ENCODE data around the gene MALT1.

MALT1 gene

GRCh38 chr18:58671111-58671631, at the start of gene MALT1:
Gene MALT1 (plus strand): TSS chr18:58671465. CDS start chr18:58671644, 179 bp downstream.
- H3K36me3 ChIP-seq (ENCODE audit: control insufficient read depth in 1 of 2, insufficient read depth in 2 of 2, low read length in 2 of 2), result no peaks in the 10 kb centered on the region

GRCh38 chr18:58624011-58624410, 47.3 kb upstream of the MALT1 start:
- no peak overlapping the region for H3K4me3 ChIP-seq (ENCODE audit: low read depth in 1 of 2, low read length in 2 of 2)
- H3K27me3 ChIP-seq (ENCODE audit: low read depth, low read length), result no peaks in the 10 kb centered on the region
- peaks cover 0 to 4% of the 10 kb centered on the region in 2 donors for H3K4me1 ChIP-seq (ENCODE audit: control insufficient read depth in 1 of 2, insufficient read depth in 2 of 2, low read length in 2 of 2)
- no peaks in the 10 kb centered on the region for H3K36me3 ChIP-seq (ENCODE audit: control insufficient read depth in 1 of 2, insufficient read depth in 2 of 2, low read length in 2 of 2)
- H3K9me3 ChIP-seq (ENCODE audit: control insufficient read depth in 1 of 2, low read length in 2 of 2), result no peaks in the 10 kb centered on the region
- H3K27ac ChIP-seq (ENCODE audit: low read length), result no peak overlapping the region

More at GRCh38 chr18:58671111-58671631, at the start of gene MALT1:
- H3K9me3 ChIP-seq (ENCODE audit: control insufficient read depth in 1 of 2, low read length in 2 of 2), result no peaks in the 10 kb centered on the region
- H3K4me3 ChIP-seq (ENCODE audit: low read depth in 1 of 2, low read length in 2 of 2), result peak within 1 kb of the TSS; percentile 71 to 83
- H3K27me3 ChIP-seq (ENCODE audit: low read depth, low read length), result no peaks in the 10 kb centered on the region
- H3K4me1 ChIP-seq (ENCODE audit: control insufficient read depth in 1 of 2, insufficient read depth in 2 of 2, low read length in 2 of 2), result peaks cover 4 to 8% of the 10 kb centered on the region in 2 donors
- H3K27ac ChIP-seq (ENCODE audit: low read length), result peak within 1 kb of the TSS; percentile 46

GRCh38 chr18:58625839-58626238, 45.4 kb upstream of the MALT1 start:
- Histone ChIP-seq H3K4me3 (ENCODE audit: low read depth in 1 of 2, low read length in 2 of 2) (no peak overlapping the region), H3K36me3 (ENCODE audit: control insufficient read depth in 1 of 2, insufficient read depth in 2 of 2, low read length in 2 of 2) (no peaks in the 10 kb centered on the region), H3K27me3 (ENCODE audit: low read depth, low read length) (no peaks in the 10 kb centered on the region), H3K4me1 (ENCODE audit: control insufficient read depth in 1 of 2, insufficient read depth in 2 of 2, low read length in 2 of 2) (peaks cover 0 to 7% of the 10 kb centered on the region in 2 donors), H3K27ac (ENCODE audit: low read length) (no peak overlapping the region), H3K9me3 (ENCODE audit: control insufficient read depth in 1 of 2, low read length in 2 of 2) (no peaks in the 10 kb centered on the region)

- Histone ChIP-seq H3K4me1 (ENCODE audit: control insufficient read depth in 1 of 2, insufficient read depth in 2 of 2, low read length in 2 of 2) (peaks cover 0 to 7% of the 10 kb centered on the region in 2 donors), H3K27ac (ENCODE audit: low read length) (no peak overlapping the region), H3K4me3 (ENCODE audit: low read depth in 1 of 2, low read length in 2 of 2) (no peak overlapping the region)
Observed at GRCh38 chr18:58630071-58630470, 41.2 kb upstream of the MALT1 start.

GRCh38 chr18:58631301-58631700, 40.0 kb upstream of the MALT1 start:
- Histone ChIP-seq H3K36me3 (ENCODE audit: control insufficient read depth in 1 of 2, insufficient read depth in 2 of 2, low read length in 2 of 2) (no peaks in the 10 kb centered on the region), H3K27me3 (ENCODE audit: low read depth, low read length) (no peaks in the 10 kb centered on the region), H3K4me3 (ENCODE audit: low read depth in 1 of 2, low read length in 2 of 2) (no peak overlapping the region), H3K27ac (ENCODE audit: low read length) (no peak overlapping the region), H3K9me3 (ENCODE audit: control insufficient read depth in 1 of 2, low read length in 2 of 2) (no peaks in the 10 kb centered on the region), H3K4me1 (ENCODE audit: control insufficient read depth in 1 of 2, insufficient read depth in 2 of 2, low read length in 2 of 2) (peaks cover 0 to 7% of the 10 kb centered on the region in 2 donors)

More at GRCh38 chr18:58630071-58630470, 41.2 kb upstream of the MALT1 start:
- Histone ChIP-seq H3K9me3 (ENCODE audit: control insufficient read depth in 1 of 2, low read length in 2 of 2) (no peaks in the 10 kb centered on the region), H3K27me3 (ENCODE audit: low read depth, low read length) (no peaks in the 10 kb centered on the region), H3K36me3 (ENCODE audit: control insufficient read depth in 1 of 2, insufficient read depth in 2 of 2, low read length in 2 of 2) (no peaks in the 10 kb centered on the region)

GRCh38 chr18:58632552-58632951, 38.7 kb upstream of the MALT1 start:
- no peak overlapping the region for H3K4me3 ChIP-seq (ENCODE audit: low read depth in 1 of 2, low read length in 2 of 2)
- H3K9me3 ChIP-seq (ENCODE audit: control insufficient read depth in 1 of 2, low read length in 2 of 2), result no peaks in the 10 kb centered on the region
- H3K4me1 ChIP-seq (ENCODE audit: control insufficient read depth in 1 of 2, insufficient read depth in 2 of 2, low read length in 2 of 2), result peaks cover 0 to 7% of the 10 kb centered on the region in 2 donors
- H3K36me3 ChIP-seq (ENCODE audit: control insufficient read depth in 1 of 2, insufficient read depth in 2 of 2, low read length in 2 of 2), result no peaks in the 10 kb centered on the region
- H3K27ac ChIP-seq (ENCODE audit: low read length), result no peak overlapping the region
- H3K27me3 ChIP-seq (ENCODE audit: low read depth, low read length), result no peaks in the 10 kb centered on the region

GRCh38 chr18:58633874-58634273, 37.4 kb upstream of the MALT1 start:
- Histone ChIP-seq H3K9me3 (ENCODE audit: control insufficient read depth in 1 of 2, low read length in 2 of 2) (no peaks in the 10 kb centered on the region), H3K36me3 (ENCODE audit: control insufficient read depth in 1 of 2, insufficient read depth in 2 of 2, low read length in 2 of 2) (no peaks in the 10 kb centered on the region), H3K27ac (ENCODE audit: low read length) (no peak overlapping the region), H3K4me3 (ENCODE audit: low read depth in 1 of 2, low read length in 2 of 2) (no peak overlapping the region), H3K27me3 (ENCODE audit: low read depth, low read length) (no peaks in the 10 kb centered on the region), H3K4me1 (ENCODE audit: control insufficient read depth in 1 of 2, insufficient read depth in 2 of 2, low read length in 2 of 2) (peaks cover 0 to 4% of the 10 kb centered on the region in 2 donors)

GRCh38 chr18:58635891-58636290, 35.4 kb upstream of the MALT1 start:
- Histone ChIP-seq H3K27ac (ENCODE audit: low read length) (no peak overlapping the region), H3K4me3 (ENCODE audit: low read depth in 1 of 2, low read length in 2 of 2) (no peak overlapping the region), H3K27me3 (ENCODE audit: low read depth, low read length) (no peaks in the 10 kb centered on the region), H3K4me1 (ENCODE audit: control insufficient read depth in 1 of 2, insufficient read depth in 2 of 2, low read length in 2 of 2) (no peaks in the 10 kb centered on the region), H3K9me3 (ENCODE audit: control insufficient read depth in 1 of 2, low read length in 2 of 2) (no peaks in the 10 kb centered on the region), H3K36me3 (ENCODE audit: control insufficient read depth in 1 of 2, insufficient read depth in 2 of 2, low read length in 2 of 2) (no peaks in the 10 kb centered on the region)

GRCh38 chr18:58637197-58637596, 34.1 kb upstream of the MALT1 start:
- Histone ChIP-seq H3K27me3 (ENCODE audit: low read depth, low read length) (no peaks in the 10 kb centered on the region), H3K27ac (ENCODE audit: low read length) (no peak overlapping the region), H3K4me1 (ENCODE audit: control insufficient read depth in 1 of 2, insufficient read depth in 2 of 2, low read length in 2 of 2) (no peaks in the 10 kb centered on the region), H3K9me3 (ENCODE audit: control insufficient read depth in 1 of 2, low read length in 2 of 2) (no peaks in the 10 kb centered on the region), H3K4me3 (ENCODE audit: low read depth in 1 of 2, low read length in 2 of 2) (no peak overlapping the region), H3K36me3 (ENCODE audit: control insufficient read depth in 1 of 2, insufficient read depth in 2 of 2, low read length in 2 of 2) (no peaks in the 10 kb centered on the region)

GRCh38 chr18:58637946-58638345, 33.3 kb upstream of the MALT1 start:
- H3K4me1 ChIP-seq (ENCODE audit: control insufficient read depth in 1 of 2, insufficient read depth in 2 of 2, low read length in 2 of 2), result no peaks in the 10 kb centered on the region
- no peak overlapping the region for H3K27ac ChIP-seq (ENCODE audit: low read length)
- H3K4me3 ChIP-seq (ENCODE audit: low read depth in 1 of 2, low read length in 2 of 2), result no peak overlapping the region
- no peaks in the 10 kb centered on the region for H3K9me3 ChIP-seq (ENCODE audit: control insufficient read depth in 1 of 2, low read length in 2 of 2)
- H3K36me3 ChIP-seq (ENCODE audit: control insufficient read depth in 1 of 2, insufficient read depth in 2 of 2, low read length in 2 of 2), result no peaks in the 10 kb centered on the region
- no peaks in the 10 kb centered on the region for H3K27me3 ChIP-seq (ENCODE audit: low read depth, low read length)

GRCh38 chr18:58638441-58638840, 32.8 kb upstream of the MALT1 start:
- Histone ChIP-seq H3K4me1 (ENCODE audit: control insufficient read depth in 1 of 2, insufficient read depth in 2 of 2, low read length in 2 of 2) (no peaks in the 10 kb centered on the region), H3K4me3 (ENCODE audit: low read depth in 1 of 2, low read length in 2 of 2) (no peak overlapping the region), H3K36me3 (ENCODE audit: control insufficient read depth in 1 of 2, insufficient read depth in 2 of 2, low read length in 2 of 2) (no peaks in the 10 kb centered on the region), H3K9me3 (ENCODE audit: control insufficient read depth in 1 of 2, low read length in 2 of 2) (no peaks in the 10 kb centered on the region), H3K27me3 (ENCODE audit: low read depth, low read length) (no peaks in the 10 kb centered on the region), H3K27ac (ENCODE audit: low read length) (no peak overlapping the region)

- Histone ChIP-seq H3K9me3 (ENCODE audit: control insufficient read depth in 1 of 2, low read length in 2 of 2) (no peaks in the 10 kb centered on the region), H3K27me3 (ENCODE audit: low read depth, low read length) (no peaks in the 10 kb centered on the region), H3K4me1 (ENCODE audit: control insufficient read depth in 1 of 2, insufficient read depth in 2 of 2, low read length in 2 of 2) (no peaks in the 10 kb centered on the region), H3K27ac (ENCODE audit: low read length) (no peak overlapping the region), H3K4me3 (ENCODE audit: low read depth in 1 of 2, low read length in 2 of 2) (no peak overlapping the region), H3K36me3 (ENCODE audit: control insufficient read depth in 1 of 2, insufficient read depth in 2 of 2, low read length in 2 of 2) (no peaks in the 10 kb centered on the region)
Observed at GRCh38 chr18:58639237-58639636, 32.0 kb upstream of the MALT1 start.
